Neuron (in vitro differentiated cells): ENCODE results near the gene SSMEM1.
A peak's percentile ranks its signal among the peaks of the same experiment; 100 is the strongest.

Experiments
- H2AFZ ChIP-seq: one replicate; pipeline ENCODE4 v1.6.1; 2013; ENCODE audit warnings: low read depth, mild to moderate bottlenecking, inconsistent platforms, low read length, moderate library complexity
- H3K27me3 ChIP-seq: one replicate; pipeline ENCODE4 v1.6.1; 2013; ENCODE audit warnings: low read length; ENCODE audit not compliant: insufficient read depth
- H3K36me3 ChIP-seq: one replicate; pipeline ENCODE4 v1.6.1; 2013; ENCODE audit warnings: low read length; ENCODE audit not compliant: insufficient read depth
- H3K4me1 ChIP-seq: one replicate; pipeline ENCODE4 v1.6.1; 2013; ENCODE audit warnings: low read length; ENCODE audit not compliant: insufficient read depth
- H3K4me3 ChIP-seq: 2 replicates; pipeline ENCODE4 v1.5.1; 2013; ENCODE audit warnings: mild to moderate bottlenecking, low read length, moderate library complexity
- H3K9me3 ChIP-seq: one replicate; pipeline ENCODE4 v1.6.1; 2013; ENCODE audit warnings: low read length

The SSMEM1 gene

GRCh38 chr7:130191791-130192190, 15.9 kb upstream of the SSMEM1 start:
- no peaks in the 10 kb centered on the region for H3K27me3 ChIP-seq
- no peak overlapping the region for H2AFZ ChIP-seq
- peaks cover 71% of the 10 kb centered on the region for H3K36me3 ChIP-seq
- H3K4me3 ChIP-seq: no peak overlapping the region
- no peaks in the 10 kb centered on the region for H3K9me3 ChIP-seq
- H3K4me1 ChIP-seq: no peaks in the 10 kb centered on the region

GRCh38 chr7:130195396-130195795, 12.3 kb upstream of the SSMEM1 start:
- H3K4me3 ChIP-seq: no peak overlapping the region
- H2AFZ ChIP-seq: no peak overlapping the region
- H3K36me3 ChIP-seq: peaks cover 85% of the 10 kb centered on the region
- H3K4me1 ChIP-seq: no peaks in the 10 kb centered on the region
- no peaks in the 10 kb centered on the region for H3K27me3 ChIP-seq
- peaks cover 6% of the 10 kb centered on the region for H3K9me3 ChIP-seq

DNA sequence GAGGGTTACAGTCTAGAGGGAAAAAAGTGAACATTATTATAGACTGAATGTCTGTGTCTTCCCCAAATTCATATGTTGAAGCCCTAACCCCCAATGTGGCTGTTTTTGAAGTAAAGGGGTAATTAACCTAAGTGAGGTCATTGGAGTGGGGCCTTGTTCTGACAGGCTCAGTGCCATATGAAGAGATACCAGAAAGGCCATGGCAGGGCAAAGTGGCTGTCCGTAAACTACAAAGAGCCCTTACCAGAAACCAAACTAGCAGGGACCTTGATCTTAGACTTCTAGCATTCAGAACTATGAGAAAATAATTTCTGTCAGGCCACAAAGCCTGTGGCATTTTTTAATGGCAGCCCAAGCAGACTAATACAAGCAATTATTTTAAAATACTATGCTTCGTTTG, 11.2 kb upstream of the SSMEM1 start:
- Histone ChIP-seq H2AFZ (no peak overlapping the region), H3K9me3 (peaks cover 6% of the 10 kb centered on the region), H3K4me3 (no peak overlapping the region), H3K27me3 (no peaks in the 10 kb centered on the region), H3K4me1 (no peaks in the 10 kb centered on the region), H3K36me3 (peaks cover 85% of the 10 kb centered on the region)

DNA sequence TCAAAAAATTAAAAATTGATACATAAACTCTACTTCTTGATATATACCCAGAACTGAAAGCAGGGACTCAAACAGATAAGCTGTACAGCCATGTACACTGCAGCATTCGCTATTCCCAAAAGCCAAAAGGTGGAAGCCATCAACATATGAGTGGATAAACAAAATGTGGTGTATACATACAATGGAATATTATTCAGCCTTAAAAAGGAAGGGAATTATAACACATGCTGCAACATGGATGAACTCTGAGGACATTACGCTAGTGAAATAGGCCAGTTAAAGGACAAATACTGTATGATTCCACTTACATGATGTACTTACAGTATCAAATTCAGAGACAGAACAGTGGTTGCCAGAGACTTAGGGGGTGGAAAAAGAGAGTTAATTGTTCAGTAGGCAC, 10.6 kb upstream of the SSMEM1 start:
- no peaks in the 10 kb centered on the region for H3K27me3 ChIP-seq
- peaks cover 6% of the 10 kb centered on the region for H3K9me3 ChIP-seq
- no peak overlapping the region for H2AFZ ChIP-seq
- H3K4me1 ChIP-seq: no peaks in the 10 kb centered on the region
- H3K36me3 ChIP-seq: peaks cover 85% of the 10 kb centered on the region
- H3K4me3 ChIP-seq: no peak overlapping the region

GRCh38 chr7:130201796-130202195, 5.9 kb upstream of the SSMEM1 start:
- H3K27me3 ChIP-seq: no peaks in the 10 kb centered on the region
- H3K36me3 ChIP-seq: peaks cover 63% of the 10 kb centered on the region
- H2AFZ ChIP-seq: no peak overlapping the region
- peaks cover 6% of the 10 kb centered on the region for H3K9me3 ChIP-seq
- peaks cover 8% of the 10 kb centered on the region for H3K4me1 ChIP-seq
- H3K4me3 ChIP-seq: no peak overlapping the region

GRCh38 chr7:130205084-130205947, 2.3 kb upstream of the SSMEM1 start, which contains the start of gene TMEM209:
Gene TMEM209 (minus strand): TSS chr7:130205406. CDS start chr7:130205375, 31 bp downstream.
- no peaks in the 10 kb centered on the region for H3K9me3 ChIP-seq
- H3K36me3 ChIP-seq: peaks cover 33% of the 10 kb centered on the region
- peaks cover 8% of the 10 kb centered on the region for H3K4me1 ChIP-seq
- peak within 1 kb of the TSS; percentile 73 for H3K4me3 ChIP-seq
- peak within 1 kb of the TSS; percentile 24 for H2AFZ ChIP-seq
- no peaks in the 10 kb centered on the region for H3K27me3 ChIP-seq

DNA sequence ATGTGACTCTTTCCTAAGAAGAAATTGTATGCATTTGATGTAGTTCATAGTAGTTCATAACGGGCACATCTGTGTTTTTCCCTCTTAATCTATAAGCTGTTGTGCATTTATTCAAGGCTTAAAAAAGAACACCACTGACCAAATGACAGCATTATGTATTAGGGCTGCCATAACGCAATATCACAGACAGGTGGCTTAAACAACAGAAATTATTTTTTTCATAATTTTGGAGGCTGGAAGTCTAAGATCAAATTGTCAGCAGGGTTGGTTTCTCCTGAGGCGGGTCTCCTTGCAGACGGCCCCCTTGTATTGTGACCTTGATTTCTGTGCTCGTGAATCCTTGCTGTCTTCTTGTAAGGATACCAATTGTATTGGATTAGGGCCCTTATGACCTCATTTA, 627 bp upstream of the SSMEM1 start:
- peaks cover 17% of the 10 kb centered on the region for H3K36me3 ChIP-seq

DNA sequence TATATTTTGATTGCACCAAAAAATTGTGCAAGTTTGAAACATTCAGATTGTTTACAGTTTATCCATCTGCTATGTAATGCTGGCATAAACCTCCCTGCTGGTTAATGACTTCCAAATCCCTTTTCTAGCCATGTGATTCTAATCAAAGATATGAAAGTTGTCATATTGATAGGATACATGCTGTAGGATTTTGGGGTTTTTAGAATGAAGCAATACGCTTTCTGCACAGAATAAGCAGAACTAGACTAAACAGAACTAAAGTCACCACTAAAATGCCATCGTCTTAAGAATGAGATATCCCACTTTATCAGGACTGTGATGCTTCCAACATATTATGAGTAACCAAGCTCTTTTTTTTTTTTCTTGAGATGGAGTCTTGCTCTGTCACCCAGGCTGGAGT, 856 bp downstream of the SSMEM1 start:
- Histone ChIP-seq H3K4me3 (no peak overlapping the region), H3K36me3 (peaks cover 3% of the 10 kb centered on the region), H2AFZ (no peak overlapping the region), H3K9me3 (no peaks in the 10 kb centered on the region), H3K4me1 (peaks cover 8% of the 10 kb centered on the region), H3K27me3 (no peaks in the 10 kb centered on the region)

More for the DNA sequence above, 627 bp upstream of the SSMEM1 start:
- peaks cover 8% of the 10 kb centered on the region for H3K4me1 ChIP-seq
- no peaks in the 10 kb centered on the region for H3K27me3 ChIP-seq
- no peak overlapping the region for H3K4me3 ChIP-seq
- peak overlapping the region; percentile 31 for H2AFZ ChIP-seq
- no peaks in the 10 kb centered on the region for H3K9me3 ChIP-seq

- peaks cover 4% of the 10 kb centered on the region for H3K4me1 ChIP-seq
- H2AFZ ChIP-seq: no peak overlapping the region
- no peaks in the 10 kb centered on the region for H3K27me3 ChIP-seq
- H3K36me3 ChIP-seq: no peaks in the 10 kb centered on the region
- H3K9me3 ChIP-seq: no peaks in the 10 kb centered on the region
- no peak overlapping the region for H3K4me3 ChIP-seq
These were observed 2.7 kb downstream of the SSMEM1 start for GRCh38 chr7:130210181-130210935.

- Histone ChIP-seq H3K4me1 (no peaks in the 10 kb centered on the region), H3K4me3 (no peak overlapping the region), H3K27me3 (no peaks in the 10 kb centered on the region), H2AFZ (no peak overlapping the region), H3K9me3 (peaks cover 3% of the 10 kb centered on the region), H3K36me3 (no peaks in the 10 kb centered on the region)
These were observed 6.2 kb downstream of the SSMEM1 start for GRCh38 chr7:130213828-130214227.

DNA sequence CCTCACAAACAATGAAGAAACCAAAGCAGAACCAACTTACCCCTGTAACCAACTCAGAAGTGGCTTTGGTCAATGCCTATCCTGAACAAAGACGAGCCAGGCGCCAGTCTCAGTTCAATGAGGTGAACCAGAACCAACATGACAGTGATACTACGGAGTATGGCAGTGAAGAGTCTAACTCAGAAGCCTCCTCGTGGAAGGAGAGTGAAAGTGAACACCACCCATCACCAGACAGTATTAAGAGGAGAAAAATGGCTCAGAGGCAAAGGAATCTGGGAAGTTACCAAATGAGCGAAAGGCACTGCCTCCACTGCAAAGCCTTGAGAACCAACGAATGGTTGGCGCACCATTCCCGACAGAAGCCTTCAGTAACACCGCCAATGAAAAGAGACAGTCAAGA, 8.4 kb downstream of the SSMEM1 start:
- no peaks in the 10 kb centered on the region for H3K4me1 ChIP-seq
- no peak overlapping the region for H2AFZ ChIP-seq
- no peak overlapping the region for H3K4me3 ChIP-seq
- H3K9me3 ChIP-seq: peaks cover 3% of the 10 kb centered on the region
- H3K36me3 ChIP-seq: no peaks in the 10 kb centered on the region
- H3K27me3 ChIP-seq: no peaks in the 10 kb centered on the region

DNA sequence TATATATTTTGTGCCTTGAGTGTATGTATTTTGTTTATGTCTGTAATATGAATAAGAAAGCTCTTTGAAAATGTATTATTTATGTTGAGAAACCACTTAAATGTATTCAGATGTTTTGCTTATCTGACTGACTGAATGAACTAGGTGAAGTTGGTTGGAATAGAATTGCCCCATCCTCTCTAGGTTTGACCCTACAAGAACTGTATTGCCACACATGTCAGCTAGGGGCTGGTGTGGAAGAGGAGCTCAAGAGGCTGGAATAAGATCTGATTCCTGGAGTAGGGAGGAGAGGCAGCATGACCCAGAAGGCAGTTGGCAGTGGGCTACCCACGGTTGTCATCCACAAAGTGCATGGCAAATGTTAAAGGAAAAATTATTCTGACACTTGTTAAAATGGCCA, 9.1 kb downstream of the SSMEM1 start:
- H3K36me3 ChIP-seq: no peaks in the 10 kb centered on the region
- no peak overlapping the region for H2AFZ ChIP-seq
- H3K4me3 ChIP-seq: no peak overlapping the region
- H3K4me1 ChIP-seq: no peaks in the 10 kb centered on the region
- H3K9me3 ChIP-seq: peaks cover 3% of the 10 kb centered on the region
- H3K27me3 ChIP-seq: no peaks in the 10 kb centered on the region

GRCh38 chr7:130218806-130219620, 11.4 kb downstream of the SSMEM1 start:
- Histone ChIP-seq H2AFZ (no peak overlapping the region), H3K4me1 (no peaks in the 10 kb centered on the region), H3K27me3 (no peaks in the 10 kb centered on the region), H3K9me3 (peaks cover 3% of the 10 kb centered on the region), H3K36me3 (no peaks in the 10 kb centered on the region), H3K4me3 (no peak overlapping the region)
